Peyer's patch (tissue), 4 donors: ENCODE data around the gene NOTO. TPM values are rescaled to one million over a fixed set of nuclear protein-coding genes. Genes with fewer than 3 reads are reported as not detected.

Source experiments
- DNase-seq, 3 donors: peaks; one replicate each; pipeline ENCODE4 v3.0.0-alpha.2; 2017 to 2019
- H3K27ac ChIP-seq, 4 donors: fragments of 200-600 bp; sonication (generic); one replicate each; pipeline ENCODE4 v1.5.1; 2016 to 2019
- H3K27me3 ChIP-seq, 2 donors: fragments of 200-600 bp; sonication (generic); one replicate each; pipeline ENCODE4 v1.5.1; 2019
- H3K36me3 ChIP-seq, 3 donors: fragments of 200-600 bp; sonication (generic); one replicate each; pipeline ENCODE4 v1.5.1; 2016 to 2019
- H3K4me1 ChIP-seq, 4 donors: fragments of 200-600 bp; sonication (generic); one replicate each; pipeline ENCODE4 v1.5.1; 2016 to 2019
- H3K4me3 ChIP-seq, 4 donors: fragments of 200-600 bp; sonication (generic); 1 replicate in 3 of 4; 2 replicates in 1 of 4; pipeline ENCODE4 v1.5.1; 2016 to 2019; ENCODE audit warnings: mild to moderate bottlenecking in 1 of 4
- H3K9me3 ChIP-seq, 4 donors: fragments of 200-600 bp; sonication (generic); one replicate each; pipeline ENCODE4 v1.5.1; 2016 to 2019; ENCODE audit warnings: mild to moderate bottlenecking in 1 of 4
- CTCF ChIP-seq, 6 experiments: fragments of 450-650 bp in 4 of 6; fragments of 200-600 bp in 2 of 6; sonication (generic) in 1 of 6; IDR thresholded peaks; one replicate each; pipeline ENCODE4 v1.5.1; 2017 to 2019; ENCODE audit warnings: antibody characterized with exemption in 6 of 6, mild to moderate bottlenecking in 3 of 6, moderate library complexity in 1 of 6
- POLR2A ChIP-seq, 2 donors: fragments of 450-650 bp; IDR thresholded peaks; one replicate each; pipeline ENCODE4 v1.5.1; 2017; ENCODE audit warnings: antibody characterized with exemption in 2 of 2, mild to moderate bottlenecking in 2 of 2, moderate library complexity in 2 of 2
- total RNA-seq, 4 donors: library from RNA; depleted of rRNA; stranded (reverse); fragments of >200 nt; gene quantifications; one replicate each; pipeline ENCODE4 v1.1.0, GENCODE V29; 2016

NOTO gene
- total RNA-seq, 4 donors from 2014 or later: not detected

GRCh38 chr2:73217160-73217559 is 14.8 kb downstream of the NOTO start:
- H3K27me3 ChIP-seq: no peaks in the 10 kb centered on the region

GRCh38 chr2:73217826-73218225 is 15.5 kb downstream of the NOTO start:
- H3K36me3 ChIP-seq: peaks cover 0 to 18% (median 0%) of the 10 kb centered on the region in 3 donors
- no peaks in the 10 kb centered on the region for H3K9me3 ChIP-seq
- H3K4me3 ChIP-seq: no peak overlapping the region
- peaks cover 0 to 18% (median 5%) of the 10 kb centered on the region in 4 donors for H3K4me1 ChIP-seq
- H3K27me3 ChIP-seq: no peaks in the 10 kb centered on the region
- TF ChIP-seq POLR2A (IDR thresholded peaks at IDR 0.05) (no peak), CTCF (IDR thresholded peaks at IDR 0.05) (no peak)
- no peak overlapping the region for H3K27ac ChIP-seq
- DNase-seq: no peak

More at GRCh38 chr2:73217160-73217559, 14.8 kb downstream of the NOTO start:
- no peak for TF ChIP-seq POLR2A (IDR thresholded peaks at IDR 0.05)
- TF ChIP-seq CTCF (IDR thresholded peaks at IDR 0.05): no peak
- no peak overlapping the region for H3K4me3 ChIP-seq
- peaks cover 0 to 18% (median 5%) of the 10 kb centered on the region in 4 donors for H3K4me1 ChIP-seq
- H3K9me3 ChIP-seq: no peaks in the 10 kb centered on the region
- H3K27ac ChIP-seq: no peak overlapping the region
- DNase-seq: no peak
- H3K36me3 ChIP-seq: peaks cover 0 to 11% (median 0%) of the 10 kb centered on the region in 3 donors

- Histone ChIP-seq H3K4me3 (no peak overlapping the region), H3K36me3 (peaks cover 0 to 18% (median 0%) of the 10 kb centered on the region in 3 donors), H3K27ac (no peak overlapping the region), H3K9me3 (no peaks in the 10 kb centered on the region), H3K27me3 (no peaks in the 10 kb centered on the region), H3K4me1 (peaks cover 0 to 17% (median 5%) of the 10 kb centered on the region in 4 donors)
- DNase-seq: no peak
- TF ChIP-seq POLR2A (IDR thresholded peaks at IDR 0.05): no peak
- TF ChIP-seq CTCF (IDR thresholded peaks at IDR 0.05): no peak
These were observed 15.9 kb downstream of the NOTO start for GRCh38 chr2:73218298-73218697.

- H3K9me3 ChIP-seq: no peaks in the 10 kb centered on the region
- H3K27me3 ChIP-seq: no peaks in the 10 kb centered on the region
- H3K27ac ChIP-seq: no peak overlapping the region
- no peaks in the 10 kb centered on the region for H3K4me1 ChIP-seq
- no peak for DNase-seq
- H3K36me3 ChIP-seq: peaks cover 0 to 66% (median 0%) of the 10 kb centered on the region in 3 donors
- TF ChIP-seq POLR2A (IDR thresholded peaks at IDR 0.05): no peak
- no peak for TF ChIP-seq CTCF (IDR thresholded peaks at IDR 0.05)
- H3K4me3 ChIP-seq: no peak overlapping the region
These were observed 21.4 kb downstream of the NOTO start for GRCh38 chr2:73223821-73224220.

- DNase-seq: no peak
- no peaks in the 10 kb centered on the region for H3K9me3 ChIP-seq
- H3K4me1 ChIP-seq: no peaks in the 10 kb centered on the region
- H3K36me3 ChIP-seq: peaks cover 0 to 72% (median 0%) of the 10 kb centered on the region in 3 donors
- H3K27ac ChIP-seq: no peak overlapping the region
- TF ChIP-seq CTCF (IDR thresholded peaks at IDR 0.05) (no peak), POLR2A (IDR thresholded peaks at IDR 0.05) (no peak)
- H3K27me3 ChIP-seq: no peaks in the 10 kb centered on the region
- H3K4me3 ChIP-seq: no peak overlapping the region
These were observed 23.4 kb downstream of the NOTO start for GRCh38 chr2:73225513-73226360.
